EH (cell line): Measurements from ENCODE around the gene GAP43.

ENCODE experiments used
- DNase-seq: peaks from one replicate; pipeline ENCODE4 v3.0.0-alpha.2; 2015; ENCODE audit warnings: low read depth

Gene GAP43

GRCh38 chr3:115623044-115623868 lies at the start of gene GAP43:
TSS of gene GAP43 (plus strand) at chr3:115623510. CDS start at chr3:115623690, 180 bp downstream.
- DNase-seq, result peak; percentile 77

GRCh38 chr3:115576325-115576875 lies 46.9 kb upstream of the GAP43 start:
- no peak for DNase-seq

GRCh38 chr3:115577000-115577399 lies 46.3 kb upstream of the GAP43 start:
- DNase-seq, result no peak

- no peak for DNase-seq
Observed at GRCh38 chr3:115578331-115578730, 45.0 kb upstream of the GAP43 start.

- DNase-seq, result peak; percentile 32
Observed at GRCh38 chr3:115580566-115580965, 42.7 kb upstream of the GAP43 start.

- DNase-seq, result peak; percentile 6
Observed at GRCh38 chr3:115581362-115582135, 41.8 kb upstream of the GAP43 start.

- no peak for DNase-seq
Observed at GRCh38 chr3:115588201-115589115, 34.9 kb upstream of the GAP43 start.

GRCh38 chr3:115590873-115591272 lies 32.4 kb upstream of the GAP43 start:
- no peak for DNase-seq

GRCh38 chr3:115595611-115596275 lies 27.6 kb upstream of the GAP43 start:
- no peak for DNase-seq

GRCh38 chr3:115598216-115598615 lies 25.1 kb upstream of the GAP43 start:
- no peak for DNase-seq

GRCh38 chr3:115602194-115602593 lies 21.1 kb upstream of the GAP43 start:
- DNase-seq, result no peak

GRCh38 chr3:115611630-115612029 lies 11.7 kb upstream of the GAP43 start:
- no peak for DNase-seq

GRCh38 chr3:115615001-115615814 lies 8.1 kb upstream of the GAP43 start:
- no peak for DNase-seq

- DNase-seq, result no peak
Observed at GRCh38 chr3:115616461-115616860, 6.8 kb upstream of the GAP43 start.

GRCh38 chr3:115617591-115617990 lies 5.7 kb upstream of the GAP43 start:
- no peak for DNase-seq

- DNase-seq, result no peak
Observed at GRCh38 chr3:115624029-115624741, 875 bp downstream of the GAP43 start.

- DNase-seq, result no peak
Observed at GRCh38 chr3:115624901-115625300, 1.6 kb downstream of the GAP43 start.

GRCh38 chr3:115626006-115626409 lies 2.7 kb downstream of the GAP43 start:
- no peak for DNase-seq

- no peak for DNase-seq
Observed at GRCh38 chr3:115626721-115627120, 3.4 kb downstream of the GAP43 start.
